ENCODE results near the gene DPEP2. TPM values are rescaled to one million over a fixed set of nuclear protein-coding genes. Genes with fewer than 3 reads are reported as not detected.

The DPEP2 gene
- total and polyA plus RNA-seq, 2 experiments from 2014 or later = not detected

DNA sequence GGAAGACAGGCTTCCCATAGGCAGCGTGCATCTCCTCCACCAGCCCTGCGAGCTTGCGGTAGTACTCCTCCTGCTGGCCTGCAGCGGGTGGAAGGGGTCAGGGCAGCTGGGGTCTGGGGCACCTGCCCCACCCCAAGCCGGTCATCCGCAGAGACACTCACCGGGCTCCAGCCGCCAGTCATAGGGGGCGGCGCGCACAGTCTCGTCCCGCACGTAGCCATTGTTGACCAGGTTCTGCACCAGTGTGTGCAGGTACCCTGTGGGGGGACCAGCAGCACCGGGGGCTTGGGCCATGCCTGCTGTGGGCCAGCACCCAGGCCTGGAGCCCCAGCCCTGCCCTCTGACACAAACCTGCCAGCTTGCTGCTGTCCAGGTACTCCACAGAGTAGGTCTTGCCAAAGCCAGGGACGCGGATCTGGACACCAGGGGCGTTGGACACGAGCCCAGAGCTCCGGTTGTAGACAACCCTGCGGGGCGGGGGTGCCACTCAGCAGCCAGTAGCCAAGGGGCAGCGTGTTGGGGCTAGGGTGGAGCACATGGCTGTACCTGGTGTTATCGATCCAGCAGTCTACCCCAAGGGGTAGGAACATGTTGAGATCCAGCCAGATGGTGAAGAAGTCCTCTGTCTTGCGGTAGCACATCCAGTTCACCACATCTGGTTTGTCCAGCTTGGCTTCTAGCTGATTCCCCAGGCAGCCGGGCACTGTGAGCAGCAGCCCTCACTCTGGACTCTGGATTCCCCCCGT lies 56.6 kb downstream of the DPEP2 start:
- H3K27me3 ChIP-seq (ENCODE audit: insufficient read depth) = no peaks in the 10 kb centered on the region
- ATAC-seq = peak; percentile 38
- H3K27ac ChIP-seq (ENCODE audit: low read depth) = no peak overlapping the region
- peaks cover 24% of the 10 kb centered on the region; the same call in 2 of the 3 replicates for H3K36me3 Mint-ChIP-seq (ENCODE audit: low read depth)
- TF ChIP-seq, protein P1, sequence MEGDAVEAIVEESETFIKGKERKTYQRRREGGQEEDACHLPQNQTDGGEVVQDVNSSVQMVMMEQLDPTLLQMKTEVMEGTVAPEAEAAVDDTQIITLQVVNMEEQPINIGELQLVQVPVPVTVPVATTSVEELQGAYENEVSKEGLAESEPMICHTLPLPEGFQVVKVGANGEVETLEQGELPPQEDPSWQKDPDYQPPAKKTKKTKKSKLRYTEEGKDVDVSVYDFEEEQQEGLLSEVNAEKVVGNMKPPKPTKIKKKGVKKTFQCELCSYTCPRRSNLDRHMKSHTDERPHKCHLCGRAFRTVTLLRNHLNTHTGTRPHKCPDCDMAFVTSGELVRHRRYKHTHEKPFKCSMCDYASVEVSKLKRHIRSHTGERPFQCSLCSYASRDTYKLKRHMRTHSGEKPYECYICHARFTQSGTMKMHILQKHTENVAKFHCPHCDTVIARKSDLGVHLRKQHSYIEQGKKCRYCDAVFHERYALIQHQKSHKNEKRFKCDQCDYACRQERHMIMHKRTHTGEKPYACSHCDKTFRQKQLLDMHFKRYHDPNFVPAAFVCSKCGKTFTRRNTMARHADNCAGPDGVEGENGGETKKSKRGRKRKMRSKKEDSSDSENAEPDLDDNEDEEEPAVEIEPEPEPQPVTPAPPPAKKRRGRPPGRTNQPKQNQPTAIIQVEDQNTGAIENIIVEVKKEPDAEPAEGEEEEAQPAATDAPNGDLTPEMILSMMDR (conservative IDR thresholded peaks at IDR 0.05; ENCODE audit: low read depth in 2 of 2) = 0 out of 4 replicates have a peak, but pooled peaks of 1 of the 2 experiments have one; percentile 21
- TF ChIP-seq ZNF331 (CRISPR knock-in tag; IDR thresholded peaks at IDR 0.05; ENCODE audit: low read depth) = no peak
- H3K27me3 Mint-ChIP-seq (ENCODE audit: insufficient read depth, low read depth, poor library complexity) = peaks cover 8% of the 10 kb centered on the region
- no peak overlapping the region for H2AFZ ChIP-seq
- H3F3A ChIP-seq (replicated peaks; ENCODE audit: low read depth) = peaks cover 14% of the 10 kb centered on the region
- H3K27ac Mint-ChIP-seq = no peak overlapping the region
- H3K4me2 ChIP-seq = no peak overlapping the region
- H3K4me3 ChIP-seq = no peak overlapping the region
- no peaks in the 10 kb centered on the region for H3K79me2 ChIP-seq (replicated peaks; ENCODE audit: insufficient read depth)
- H3K9me3 Mint-ChIP-seq = no peaks in the 10 kb centered on the region
- peaks cover 3% of the 10 kb centered on the region; the same call in 1 of the 2 replicates for H3K36me3 ChIP-seq (ENCODE audit: insufficient read depth)
- H3K4me1 Mint-ChIP-seq = peaks cover 4% of the 10 kb centered on the region; the same call in 2 of the 3 replicates
- peaks cover 14% of the 10 kb centered on the region for H4K20me1 ChIP-seq (replicated peaks; ENCODE audit: insufficient read depth)
- no peaks in the 10 kb centered on the region for H3K4me1 ChIP-seq (ENCODE audit: insufficient read depth)
- no peaks in the 10 kb centered on the region for H3K9me2 ChIP-seq (ENCODE audit: insufficient read depth)
- peak; percentile 53 for DNase-seq (ENCODE audit: low spot score)
- no peak overlapping the region for H3K4me3 Mint-ChIP-seq

DNA sequence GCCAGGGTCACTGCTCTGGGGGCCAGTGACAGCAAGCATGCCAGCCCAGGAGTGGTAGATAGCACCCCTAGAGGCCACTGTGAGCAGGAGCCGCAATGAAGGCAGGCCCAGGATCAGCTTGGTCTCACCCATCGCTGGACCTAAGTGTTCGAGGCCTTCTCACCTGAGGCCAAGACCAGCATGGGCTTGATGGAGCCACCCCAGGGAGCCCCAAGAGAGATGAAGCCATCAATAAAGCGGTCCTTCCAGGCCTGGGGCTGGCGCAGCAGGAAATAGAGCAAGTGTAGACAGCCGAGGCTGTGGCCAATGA lies 57.1 kb downstream of the DPEP2 start:
- Histone ChIP-seq H3K79me2 (replicated peaks; ENCODE audit: insufficient read depth) (no peaks in the 10 kb centered on the region; the same call in 1 of the 2 replicates), H3K27me3 (ENCODE audit: insufficient read depth) (no peaks in the 10 kb centered on the region), H3K27ac (ENCODE audit: low read depth) (no peak overlapping the region), H3K4me3 (no peak overlapping the region), H3K4me1 (ENCODE audit: insufficient read depth) (no peaks in the 10 kb centered on the region), H3K4me2 (no peak overlapping the region), H4K20me1 (replicated peaks; ENCODE audit: insufficient read depth) (peaks cover 14% of the 10 kb centered on the region), H2AFZ (no peak overlapping the region), H3K36me3 (ENCODE audit: insufficient read depth) (peaks cover 3% of the 10 kb centered on the region; the same call in 1 of the 2 replicates), H3K9me2 (ENCODE audit: insufficient read depth) (no peaks in the 10 kb centered on the region), H3F3A (replicated peaks; ENCODE audit: low read depth) (peaks cover 14% of the 10 kb centered on the region)
- Mint-ChIP-seq H3K27ac (no peak overlapping the region), H3K36me3 (ENCODE audit: low read depth) (peaks cover 26% of the 10 kb centered on the region; the same call in 2 of the 3 replicates), H3K27me3 (ENCODE audit: insufficient read depth, low read depth, poor library complexity) (peaks cover 11% of the 10 kb centered on the region), H3K9me3 (no peaks in the 10 kb centered on the region), H3K4me1 (peaks cover 7% of the 10 kb centered on the region), H3K4me3 (no peak overlapping the region)
- DNase-seq (ENCODE audit: low spot score) = peak; percentile 86
- ATAC-seq = peak; percentile 87
- TF ChIP-seq CREB1 (CRISPR knock-in tag; IDR thresholded peaks at IDR 0.05; ENCODE audit: low read depth) (0 out of 2 replicates have a peak, but pooled peaks have one; percentile 15), EZH2phosphoT487 (IDR thresholded peaks at IDR 0.05; ENCODE audit: unreplicated experiment) (no peak), ZNF331 (CRISPR knock-in tag; IDR thresholded peaks at IDR 0.05; ENCODE audit: low read depth) (no peak)
- TF ChIP-seq, protein P1 (conservative IDR thresholded peaks at IDR 0.05; ENCODE audit: low read depth in 2 of 2) = peak; percentile 76 to 90

Measured in GM23338 (cell line).